Peyer's patch (tissue), 4 donors: ENCODE results near the gene COMMD9. TPM values are rescaled to one million over a fixed set of nuclear protein-coding genes. Genes with fewer than 3 reads are reported as not detected.

Source experiments
- DNase-seq, 3 donors: peaks; one replicate each; pipeline ENCODE4 v3.0.0-alpha.2; 2017 to 2019
- H3K27ac ChIP-seq, 4 donors: fragments of 200-600 bp; sonication (generic); one replicate each; pipeline ENCODE4 v1.5.1; 2016 to 2019
- H3K27me3 ChIP-seq, 2 donors: fragments of 200-600 bp; sonication (generic); one replicate each; pipeline ENCODE4 v1.5.1; 2019
- H3K36me3 ChIP-seq, 3 donors: fragments of 200-600 bp; sonication (generic); one replicate each; pipeline ENCODE4 v1.5.1; 2016 to 2019
- H3K4me1 ChIP-seq, 4 donors: fragments of 200-600 bp; sonication (generic); one replicate each; pipeline ENCODE4 v1.5.1; 2016 to 2019
- H3K4me3 ChIP-seq, 4 donors: fragments of 200-600 bp; sonication (generic); 1 replicate in 3 of 4; 2 replicates in 1 of 4; pipeline ENCODE4 v1.5.1; 2016 to 2019; ENCODE audit warnings: mild to moderate bottlenecking in 1 of 4
- H3K9me3 ChIP-seq, 4 donors: fragments of 200-600 bp; sonication (generic); one replicate each; pipeline ENCODE4 v1.5.1; 2016 to 2019; ENCODE audit warnings: mild to moderate bottlenecking in 1 of 4
- CTCF ChIP-seq, 6 experiments: fragments of 450-650 bp in 4 of 6; fragments of 200-600 bp in 2 of 6; sonication (generic) in 1 of 6; IDR thresholded peaks; one replicate each; pipeline ENCODE4 v1.5.1; 2017 to 2019; ENCODE audit warnings: antibody characterized with exemption in 6 of 6, mild to moderate bottlenecking in 3 of 6, moderate library complexity in 1 of 6
- POLR2A ChIP-seq, 2 donors: fragments of 450-650 bp; IDR thresholded peaks; one replicate each; pipeline ENCODE4 v1.5.1; 2017; ENCODE audit warnings: antibody characterized with exemption in 2 of 2, mild to moderate bottlenecking in 2 of 2, moderate library complexity in 2 of 2
- total RNA-seq, 4 donors: library from RNA; depleted of rRNA; stranded (reverse); fragments of >200 nt; gene quantifications; one replicate each; pipeline ENCODE4 v1.1.0, GENCODE V29; 2016

The COMMD9 gene
- total RNA-seq, 4 donors from 2014 or later, result 41.3 to 68.5 (median 48.2) TPM

- no peak for TF ChIP-seq CTCF (IDR thresholded peaks at IDR 0.05)
- TF ChIP-seq POLR2A (IDR thresholded peaks at IDR 0.05), result no peak
- Histone ChIP-seq H3K27me3 (no peaks in the 10 kb centered on the region), H3K4me3 (no peak overlapping the region), H3K4me1 (peaks cover 0 to 9% (median 0%) of the 10 kb centered on the region in 4 donors), H3K36me3 (no peaks in the 10 kb centered on the region), H3K27ac (peak overlapping the region in 1 of 4 donors; percentile 42), H3K9me3 (no peaks in the 10 kb centered on the region)
- DNase-seq, result no peak
Measured at GRCh38 chr11:36305047-36305446, 15.8 kb upstream of the COMMD9 start.

GRCh38 chr11:36304351-36304750 is 15.1 kb upstream of the COMMD9 start:
- TF ChIP-seq CTCF (IDR thresholded peaks at IDR 0.05) (no peak), POLR2A (IDR thresholded peaks at IDR 0.05) (no peak)
- Histone ChIP-seq H3K9me3 (no peaks in the 10 kb centered on the region), H3K27me3 (no peaks in the 10 kb centered on the region), H3K4me1 (peaks cover 0 to 15% (median 0%) of the 10 kb centered on the region in 4 donors), H3K36me3 (no peaks in the 10 kb centered on the region), H3K4me3 (no peak overlapping the region), H3K27ac (peak overlapping the region in 1 of 4 donors; percentile 25)
- DNase-seq, result no peak

DNA sequence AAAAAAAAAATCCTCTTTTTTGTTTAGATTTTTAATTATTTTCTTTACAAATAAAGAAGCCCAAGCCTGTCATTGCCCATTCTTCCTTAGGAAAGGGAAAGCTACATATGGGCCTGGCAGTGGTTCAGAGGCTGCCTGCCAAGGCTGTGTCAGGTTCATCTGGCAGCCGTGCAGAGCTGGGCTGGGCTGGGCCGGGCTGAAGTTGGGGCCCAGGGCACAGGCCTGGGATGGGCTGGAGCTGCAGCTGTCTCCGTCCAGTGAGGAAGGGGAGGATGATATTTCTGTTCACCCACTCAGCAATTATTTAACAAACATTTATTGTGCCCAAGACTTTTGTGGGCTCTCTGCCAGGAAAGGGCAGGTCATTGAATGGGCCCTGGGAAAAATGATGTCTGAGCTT is 11.4 kb upstream of the COMMD9 start:
- Histone ChIP-seq H3K9me3 (no peaks in the 10 kb centered on the region), H3K27ac (peak overlapping the region in 1 of 4 donors; percentile 28), H3K4me3 (no peak overlapping the region), H3K36me3 (no peaks in the 10 kb centered on the region), H3K4me1 (peaks cover 0 to 32% (median 0%) of the 10 kb centered on the region in 4 donors), H3K27me3 (no peaks in the 10 kb centered on the region)
- TF ChIP-seq CTCF (IDR thresholded peaks at IDR 0.05), result no peak
- DNase-seq, result peak in 2 of 3 donors; percentile 80 to 85

DNA sequence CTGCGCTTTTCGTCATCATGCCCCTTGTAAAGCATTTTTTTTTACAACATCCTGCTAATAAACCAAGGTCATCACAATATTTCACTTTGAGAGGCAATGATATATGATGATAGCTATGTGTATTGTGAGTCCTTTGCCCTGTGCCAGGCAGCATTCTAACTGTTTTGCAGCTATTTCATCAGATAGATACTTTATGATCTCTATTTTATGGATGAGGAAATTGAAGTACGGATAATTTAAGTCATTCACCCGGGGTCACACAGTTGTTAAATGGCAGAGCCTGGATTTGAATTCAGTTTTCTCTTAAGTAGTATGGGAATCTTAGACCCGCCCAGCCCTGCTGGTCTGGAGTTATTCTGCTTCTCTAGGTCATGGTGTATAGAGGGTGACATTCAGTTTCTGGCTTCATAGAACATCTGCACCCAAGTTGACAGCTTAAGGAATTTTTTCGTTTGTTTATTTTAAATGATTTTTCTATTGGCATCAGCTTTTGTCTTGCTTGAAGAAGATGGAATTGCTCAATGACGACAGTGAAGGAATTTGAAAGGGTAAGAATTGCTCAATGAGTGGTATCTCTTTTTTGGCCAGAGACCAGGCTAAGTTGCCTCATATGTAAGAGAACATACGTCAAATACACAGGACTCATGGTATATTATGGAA is 7.8 kb upstream of the COMMD9 start:
- TF ChIP-seq POLR2A (IDR thresholded peaks at IDR 0.05) (no peak), CTCF (IDR thresholded peaks at IDR 0.05) (peak in 1 of 6 experiments; percentile 9)
- peak in 1 of 3 donors; percentile 57 for DNase-seq
- peak overlapping the region in 1 of 4 donors; percentile 46 for H3K27ac ChIP-seq

DNA sequence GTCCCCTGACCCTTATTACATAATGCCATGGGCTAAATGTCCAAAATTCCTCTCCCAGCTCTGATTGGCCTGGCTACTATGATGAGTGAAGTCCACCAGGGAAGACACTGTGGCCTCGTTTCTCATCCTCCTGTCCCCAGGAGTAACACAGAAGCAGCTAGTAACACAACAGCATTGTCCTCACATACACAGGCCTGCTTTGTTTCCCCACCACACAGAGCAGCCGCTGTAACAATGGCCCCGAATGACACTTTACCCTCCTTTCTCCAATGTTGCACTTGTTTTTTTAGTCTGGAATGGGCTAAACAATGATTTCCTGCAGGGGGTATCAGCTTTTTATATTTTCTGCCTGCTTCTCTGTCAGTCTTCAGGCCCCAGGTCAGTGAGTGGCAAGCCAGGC is 6.7 kb upstream of the COMMD9 start, which contains the start of gene PRR5L:
PRR5L (plus strand) TSS at position 363 of the 400 bp plus-strand sequence. CDS start 104,834 bp downstream, outside the sequence.
- Histone ChIP-seq H3K27me3 (no peaks in the 10 kb centered on the region), H3K4me1 (peaks cover 0 to 28% (median 0%) of the 10 kb centered on the region in 4 donors), H3K27ac (peak within 1 kb of the TSS in 2 of 4 donors; percentile 14 to 46), H3K4me3 (no peak within 1 kb of the TSS), H3K9me3 (no peaks in the 10 kb centered on the region), H3K36me3 (no peaks in the 10 kb centered on the region)
- no peak for TF ChIP-seq POLR2A (IDR thresholded peaks at IDR 0.05)
- TF ChIP-seq CTCF (IDR thresholded peaks at IDR 0.05), result no peak
- no peak for DNase-seq

More for the DNA sequence above, 7.8 kb upstream of the COMMD9 start:
- no peaks in the 10 kb centered on the region for H3K36me3 ChIP-seq
- H3K4me1 ChIP-seq, result peaks cover 0 to 28% (median 0%) of the 10 kb centered on the region in 4 donors
- no peak overlapping the region for H3K4me3 ChIP-seq
- no peaks in the 10 kb centered on the region for H3K27me3 ChIP-seq
- H3K9me3 ChIP-seq, result no peaks in the 10 kb centered on the region
